Measurements from ENCODE around the gene CLSTN2.

Gene CLSTN2

DNA sequence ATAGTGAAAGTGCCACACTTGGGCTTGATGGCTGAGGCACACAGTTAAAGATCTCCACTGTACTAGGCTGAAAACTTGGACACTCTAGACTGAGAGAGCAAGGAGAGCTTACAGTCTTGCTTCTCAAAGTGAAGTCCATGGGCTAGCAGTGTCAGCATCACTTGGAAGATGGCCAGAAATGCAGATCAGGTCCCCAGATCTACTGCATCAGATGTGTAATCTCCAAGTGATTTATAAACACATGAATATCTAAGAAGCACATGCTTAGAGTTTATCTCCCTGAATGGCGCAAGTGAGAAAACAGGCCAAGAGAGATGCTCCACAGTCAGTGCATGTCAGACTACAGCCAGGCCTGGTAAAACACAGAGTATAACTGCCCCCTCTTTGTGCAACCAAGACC lies 308.6 kb downstream of the CLSTN2 start:
- CTCF ChIA-PET, result no interaction called here
- no peak for DNase-seq (ENCODE audit: extremely low spot score)
- TF ChIP-seq CTBP1 (IDR thresholded peaks at IDR 0.05; ENCODE audit: borderline replicate concordance) (no peak), FOXK2 (IDR thresholded peaks at IDR 0.05) (no peak), L3MBTL2 (conservative IDR thresholded peaks at IDR 0.05) (no peak), FOXM1 (IDR thresholded peaks at IDR 0.05; ENCODE audit: borderline replicate concordance) (no peak), ZNF384 (IDR thresholded peaks at IDR 0.05) (no peak), LEF1 (IDR thresholded peaks at IDR 0.05; ENCODE audit: borderline replicate concordance) (no peak), SUZ12 (IDR thresholded peaks at IDR 0.05) (no peak), ARNT (IDR thresholded peaks at IDR 0.05) (no peak), TARDBP (IDR thresholded peaks at IDR 0.05) (no peak), BHLHE40 (IDR thresholded peaks at IDR 0.05; ENCODE audit: borderline replicate concordance) (no peak), FOXA1 (IDR thresholded peaks at IDR 0.05) (no peak), HDGF (IDR thresholded peaks at IDR 0.05; ENCODE audit: borderline replicate concordance) (no peak), ELF4 (IDR thresholded peaks at IDR 0.05) (no peak)
- POLR2A ChIA-PET, result no interaction called here

DNA sequence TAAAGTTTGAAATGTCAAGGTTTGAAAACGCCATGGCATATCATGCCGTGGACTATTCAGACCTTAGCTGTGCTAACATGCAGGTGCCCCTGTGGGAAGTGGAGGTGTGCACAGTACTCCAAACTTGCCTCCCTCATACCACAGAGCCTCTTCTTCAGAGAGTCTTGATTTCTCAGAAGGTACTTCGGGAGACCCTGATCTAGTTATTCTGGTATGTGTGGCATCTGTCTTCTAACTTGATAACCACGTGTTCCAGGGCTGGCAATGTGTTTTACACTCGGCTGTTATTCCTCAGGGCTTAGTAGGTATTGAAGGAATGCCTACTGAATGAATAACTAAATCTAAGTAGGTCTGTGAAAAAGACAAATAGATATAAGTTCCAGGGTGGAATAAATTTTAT lies 309.9 kb downstream of the CLSTN2 start:
- ChIA-PET POLR2A (no interaction called here), CTCF (no interaction called here)
- TF ChIP-seq TARDBP (IDR thresholded peaks at IDR 0.05), result no peak
- TF ChIP-seq LEF1 (IDR thresholded peaks at IDR 0.05; ENCODE audit: borderline replicate concordance), result no peak
- TF ChIP-seq HDGF (IDR thresholded peaks at IDR 0.05; ENCODE audit: borderline replicate concordance), result no peak
- TF ChIP-seq FOXM1 (IDR thresholded peaks at IDR 0.05; ENCODE audit: borderline replicate concordance), result no peak
- no peak for TF ChIP-seq FOXK2 (IDR thresholded peaks at IDR 0.05)
- no peak for DNase-seq (ENCODE audit: extremely low spot score)

DNA sequence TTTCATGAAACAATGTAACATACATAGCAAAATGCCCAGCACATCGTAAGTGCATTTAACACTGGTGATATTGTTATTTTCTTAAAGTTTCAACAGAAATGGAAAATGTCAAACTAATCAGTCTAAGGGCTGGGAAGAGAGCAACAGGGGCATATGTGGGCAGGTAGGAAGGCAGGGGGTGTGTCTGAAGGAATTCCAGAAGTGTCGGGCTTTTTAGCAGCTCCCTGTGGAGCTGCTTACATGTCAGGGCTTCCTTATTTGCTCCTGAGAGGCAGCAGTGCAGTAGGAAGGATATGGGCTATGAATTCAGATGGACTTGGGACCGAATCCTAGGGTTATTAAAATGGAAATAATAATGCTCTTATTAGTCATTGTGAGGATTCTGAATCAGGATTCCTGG lies 311.6 kb downstream of the CLSTN2 start:
- ChIA-PET POLR2A (no interaction called here), CTCF (no interaction called here)
- TF ChIP-seq ARNT (IDR thresholded peaks at IDR 0.05), result no peak
- TF ChIP-seq ZNF384 (IDR thresholded peaks at IDR 0.05), result no peak
- TF ChIP-seq ELF4 (IDR thresholded peaks at IDR 0.05), result no peak
- no peak for TF ChIP-seq L3MBTL2 (conservative IDR thresholded peaks at IDR 0.05)
- no peak for TF ChIP-seq SP1 (IDR thresholded peaks at IDR 0.05)
- TF ChIP-seq TARDBP (IDR thresholded peaks at IDR 0.05), result no peak

GRCh38 chr3:140247775-140248174 lies 312.8 kb downstream of the CLSTN2 start:
- no peak for DNase-seq (ENCODE audit: extremely low spot score)
- no peak for TF ChIP-seq FOXA1 (IDR thresholded peaks at IDR 0.05)
- no peak for TF ChIP-seq ARNT (IDR thresholded peaks at IDR 0.05)
- no peak for TF ChIP-seq HDGF (IDR thresholded peaks at IDR 0.05; ENCODE audit: borderline replicate concordance)
- ChIA-PET POLR2A (no interaction called here), CTCF (no interaction called here)

More for the DNA sequence above, 311.6 kb downstream of the CLSTN2 start:
- no peak for DNase-seq (ENCODE audit: extremely low spot score)

GRCh38 chr3:140249188-140249587 lies 314.2 kb downstream of the CLSTN2 start:
- TF ChIP-seq SUZ12 (IDR thresholded peaks at IDR 0.05), result no peak
- TF ChIP-seq FOXM1 (IDR thresholded peaks at IDR 0.05; ENCODE audit: borderline replicate concordance), result no peak
- TF ChIP-seq, protein P1, sequence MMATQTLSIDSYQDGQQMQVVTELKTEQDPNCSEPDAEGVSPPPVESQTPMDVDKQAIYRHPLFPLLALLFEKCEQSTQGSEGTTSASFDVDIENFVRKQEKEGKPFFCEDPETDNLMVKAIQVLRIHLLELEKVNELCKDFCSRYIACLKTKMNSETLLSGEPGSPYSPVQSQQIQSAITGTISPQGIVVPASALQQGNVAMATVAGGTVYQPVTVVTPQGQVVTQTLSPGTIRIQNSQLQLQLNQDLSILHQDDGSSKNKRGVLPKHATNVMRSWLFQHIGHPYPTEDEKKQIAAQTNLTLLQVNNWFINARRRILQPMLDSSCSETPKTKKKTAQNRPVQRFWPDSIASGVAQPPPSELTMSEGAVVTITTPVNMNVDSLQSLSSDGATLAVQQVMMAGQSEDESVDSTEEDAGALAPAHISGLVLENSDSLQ (IDR thresholded peaks at IDR 0.05), result no peak
- TF ChIP-seq HDGF (IDR thresholded peaks at IDR 0.05; ENCODE audit: borderline replicate concordance), result no peak
- no peak for TF ChIP-seq BHLHE40 (IDR thresholded peaks at IDR 0.05; ENCODE audit: borderline replicate concordance)
- POLR2A ChIA-PET, result no interaction called here
- CTCF ChIA-PET, result no interaction called here
- DNase-seq (ENCODE audit: extremely low spot score), result no peak

DNA sequence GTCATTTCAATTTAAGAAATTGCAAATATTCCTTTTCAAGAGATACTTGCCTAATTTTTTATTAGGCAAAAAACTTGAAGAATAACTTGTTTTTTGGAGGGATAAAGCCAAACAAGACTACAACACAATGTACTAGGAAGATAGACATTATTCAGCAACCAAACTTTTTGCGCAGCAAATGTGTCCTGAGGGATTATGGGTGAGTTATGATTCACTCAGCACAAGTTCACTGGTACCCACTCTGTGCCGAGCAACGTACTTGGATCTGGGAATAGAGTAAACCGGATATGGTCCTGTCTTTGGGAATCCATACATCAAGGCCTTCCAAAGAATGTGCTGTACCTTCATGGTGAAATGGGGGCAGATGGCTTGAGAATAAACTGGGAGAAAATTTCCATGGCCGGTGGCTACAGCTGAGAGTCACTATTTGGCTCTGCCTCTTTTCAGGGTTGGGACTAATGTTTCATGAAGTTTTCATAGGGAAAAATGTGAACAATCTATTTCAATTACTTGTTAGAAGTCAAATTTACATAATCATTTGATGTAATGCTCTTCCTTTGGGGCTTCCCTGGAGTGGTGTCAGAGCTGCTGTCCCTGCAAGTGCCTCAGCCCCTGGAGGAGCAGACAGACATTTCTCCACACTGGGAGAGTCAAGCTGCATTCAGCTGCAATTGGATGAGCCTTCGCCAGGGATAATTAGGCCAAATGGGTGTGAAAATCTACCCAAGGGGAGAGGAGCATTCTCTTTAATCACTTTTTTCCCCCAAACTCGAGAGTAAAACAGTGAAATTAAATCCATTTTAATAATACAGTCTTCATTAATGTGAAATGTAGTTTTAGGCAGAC lies 315.2 kb downstream of the CLSTN2 start:
- no peak for TF ChIP-seq ARNT (IDR thresholded peaks at IDR 0.05)
- DNase-seq (ENCODE audit: extremely low spot score), result no peak
- POLR2A ChIA-PET, result no interaction called here
- CTCF ChIA-PET, result no interaction called here

DNA sequence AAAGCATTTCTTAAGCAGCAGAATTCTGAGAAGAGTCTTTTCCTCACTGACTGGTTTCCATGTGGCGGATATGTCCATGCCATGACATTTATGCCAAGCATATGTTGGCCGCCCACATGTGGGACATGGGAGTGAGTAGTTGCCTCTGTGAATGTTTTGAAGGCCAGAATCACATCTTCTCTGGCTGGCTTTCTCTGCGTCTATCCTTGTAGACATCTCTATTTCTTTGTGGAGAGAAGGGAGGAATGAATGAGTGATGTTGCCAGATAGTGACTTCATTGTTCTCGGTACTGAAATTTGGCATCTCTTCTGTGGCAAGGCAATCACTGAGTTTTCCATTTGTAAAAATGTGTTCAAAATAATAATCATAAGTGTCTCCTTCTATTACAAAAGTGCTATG lies 316.0 kb downstream of the CLSTN2 start:
- POLR2A ChIA-PET, result no interaction called here
- TF ChIP-seq HDGF (IDR thresholded peaks at IDR 0.05; ENCODE audit: borderline replicate concordance), result no peak
- TF ChIP-seq BHLHE40 (IDR thresholded peaks at IDR 0.05; ENCODE audit: borderline replicate concordance), result no peak
- TF ChIP-seq FOXM1 (IDR thresholded peaks at IDR 0.05; ENCODE audit: borderline replicate concordance), result no peak
- TF ChIP-seq TARDBP (IDR thresholded peaks at IDR 0.05), result no peak
- TF ChIP-seq L3MBTL2 (conservative IDR thresholded peaks at IDR 0.05), result no peak
- TF ChIP-seq, protein P1 (IDR thresholded peaks at IDR 0.05), result no peak
- DNase-seq (ENCODE audit: extremely low spot score), result no peak
- CTCF ChIA-PET, result no interaction called here

DNA sequence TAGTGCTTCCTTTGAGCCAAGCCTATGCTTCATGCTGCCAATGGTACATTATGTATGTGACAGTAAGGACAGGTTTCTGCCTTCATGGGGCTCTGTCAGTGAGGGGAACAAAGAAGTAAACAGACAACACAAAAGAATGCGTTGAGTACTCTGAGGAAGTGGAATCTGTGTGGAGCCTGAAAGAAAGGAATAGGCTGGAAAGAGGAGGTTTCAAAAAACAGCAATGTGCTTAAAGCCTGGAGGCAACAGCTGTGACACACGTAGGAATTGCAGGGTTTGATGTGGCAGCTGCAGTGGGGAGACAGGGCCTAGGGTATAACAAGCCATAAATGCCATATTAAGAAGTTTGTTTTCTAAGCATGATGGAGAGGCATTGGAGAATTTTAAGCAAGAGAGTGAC lies 316.7 kb downstream of the CLSTN2 start:
- CTCF ChIA-PET, result no interaction called here
- DNase-seq (ENCODE audit: extremely low spot score), result no peak

More for the DNA sequence above, 316.7 kb downstream of the CLSTN2 start:
- TF ChIP-seq HDGF (IDR thresholded peaks at IDR 0.05; ENCODE audit: borderline replicate concordance), result no peak
- no peak for TF ChIP-seq NFRKB (IDR thresholded peaks at IDR 0.05)
- TF ChIP-seq SUZ12 (IDR thresholded peaks at IDR 0.05), result no peak
- TF ChIP-seq BHLHE40 (IDR thresholded peaks at IDR 0.05; ENCODE audit: borderline replicate concordance), result no peak
- TF ChIP-seq CTBP1 (IDR thresholded peaks at IDR 0.05; ENCODE audit: borderline replicate concordance), result no peak
- POLR2A ChIA-PET, result no interaction called here

Measured in HEK293T (cell line).